Activated effector memory CD4-positive, alpha-beta T cell treated with anti-CD3 and anti-CD28 coated beads, Interleukin-2, amount 50 U/mL, for 16 hours (primary cell): ENCODE measurements around the gene SLC2A4.
"Not testable (repeated sequence)": the region's sequence is repeated elsewhere in the genome, so short reads cannot be mapped to it uniquely, and the experiment has no call there.

ENCODE experiments used
- DNase-seq: peaks from one replicate; pipeline ENCODE4 v3.0.0-alpha.2; 2020

The SLC2A4 gene

DNA sequence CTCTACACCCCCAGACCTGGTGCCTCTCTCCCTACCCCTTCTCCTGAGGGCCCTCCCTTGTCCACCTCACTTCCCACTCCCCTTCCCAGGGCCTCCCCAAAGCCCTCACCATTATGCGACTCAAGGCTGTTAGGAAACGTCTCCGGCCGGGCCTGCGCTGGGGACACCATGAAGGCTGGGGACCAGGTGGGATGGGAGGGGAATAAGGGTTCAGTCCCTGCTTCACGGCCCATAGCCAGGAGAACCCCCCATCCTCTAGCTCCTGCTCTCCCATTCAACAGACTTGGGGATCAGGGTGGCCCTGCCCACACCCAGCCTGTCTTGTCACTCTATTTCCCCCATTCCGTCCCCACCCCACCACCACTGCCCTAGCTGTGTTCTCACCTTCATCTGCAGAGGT lies 45.5 kb downstream of the SLC2A4 start:
- no peak for DNase-seq

DNA sequence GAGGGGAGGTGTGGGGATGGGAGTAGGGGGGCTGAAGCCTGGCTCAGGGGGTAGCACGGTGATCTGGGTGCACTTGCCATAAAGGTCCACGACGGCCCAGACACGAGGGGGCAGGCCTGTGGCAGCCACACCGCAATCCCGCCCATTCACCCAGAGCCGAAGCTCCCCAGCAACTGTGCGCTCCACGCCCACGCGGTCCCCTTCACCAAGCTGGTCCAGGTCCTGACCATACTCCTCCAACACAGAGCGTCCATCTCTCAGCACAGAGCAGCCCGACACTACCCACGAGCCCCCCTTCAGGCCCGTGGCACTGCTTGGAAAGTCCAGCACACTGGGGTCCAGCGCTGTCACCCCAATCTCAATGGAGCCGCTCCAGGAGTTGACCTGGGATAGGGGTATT lies 46.0 kb downstream of the SLC2A4 start:
- no peak for DNase-seq

GRCh38 chr17:7328009-7328408 lies 46.5 kb downstream of the SLC2A4 start:
- DNase-seq: no peak

DNA sequence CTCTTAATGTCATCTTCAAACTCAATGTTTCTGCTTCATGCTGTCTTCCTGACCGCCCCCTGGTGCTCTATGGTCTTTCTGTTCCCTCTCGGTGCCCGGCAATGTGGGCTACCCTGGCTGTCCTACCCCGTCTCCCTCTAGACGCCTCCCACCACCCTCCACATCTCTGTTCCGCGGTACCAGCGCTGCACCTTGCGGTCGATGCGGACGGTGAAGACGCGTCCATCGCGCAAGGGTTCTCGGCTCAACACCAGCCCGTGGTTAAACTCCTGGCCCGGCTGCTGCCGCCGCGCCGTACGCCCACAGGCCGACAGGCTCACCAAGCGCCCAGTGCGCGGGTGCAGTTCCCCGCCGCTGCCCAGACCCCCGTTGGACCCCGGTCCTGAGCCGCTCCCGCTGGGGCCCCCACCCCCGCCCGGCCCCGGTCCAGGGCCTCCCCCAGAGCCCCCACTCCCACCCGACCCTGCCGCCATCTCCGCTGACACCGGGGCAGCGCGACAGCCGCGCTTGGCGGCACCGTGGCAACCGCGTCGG lies 47.4 kb downstream of the SLC2A4 start, which contains the start of gene NEURL4:
NEURL4 (minus strand) TSS at position 496 of the 534 bp plus-strand sequence; CDS start at position 473, 23 bp downstream.
- DNase-seq: no peak

GRCh38 chr17:7329374-7329996 lies 48.0 kb downstream of the SLC2A4 start:
- DNase-seq: peak; percentile 98

DNA sequence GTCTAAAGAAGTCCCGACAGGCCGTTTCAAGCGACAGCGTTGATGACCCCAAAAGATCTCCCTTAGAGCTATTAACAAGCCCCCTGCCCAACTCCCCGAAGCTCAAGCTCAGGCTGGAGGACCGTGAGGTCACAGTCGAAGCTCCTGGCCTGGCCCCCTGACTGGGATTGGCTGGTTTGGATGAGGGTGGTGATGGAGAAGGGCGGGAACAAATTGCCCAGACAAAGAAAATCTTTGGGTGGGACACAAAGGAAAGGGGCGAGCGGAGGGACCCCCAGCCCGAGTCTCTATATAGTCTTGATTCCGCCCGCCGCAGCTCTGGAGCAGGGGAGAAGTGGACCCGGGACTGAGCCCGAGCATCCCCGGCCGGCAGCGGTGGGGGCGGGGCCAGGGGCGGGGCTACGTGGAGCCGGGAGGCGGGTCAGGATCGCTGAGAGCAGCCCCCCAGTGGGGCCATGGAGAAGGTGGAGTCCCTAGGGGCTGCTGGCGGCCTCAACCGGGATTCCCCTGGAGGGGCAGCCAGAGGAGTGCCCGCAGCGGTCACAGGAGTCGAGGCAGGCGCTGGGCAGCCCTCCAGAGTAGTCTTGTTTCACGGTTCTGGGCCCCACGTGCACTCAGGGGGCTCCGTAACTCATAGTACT lies 48.6 kb downstream of the SLC2A4 start:
- peak; percentile 91 for DNase-seq

DNA sequence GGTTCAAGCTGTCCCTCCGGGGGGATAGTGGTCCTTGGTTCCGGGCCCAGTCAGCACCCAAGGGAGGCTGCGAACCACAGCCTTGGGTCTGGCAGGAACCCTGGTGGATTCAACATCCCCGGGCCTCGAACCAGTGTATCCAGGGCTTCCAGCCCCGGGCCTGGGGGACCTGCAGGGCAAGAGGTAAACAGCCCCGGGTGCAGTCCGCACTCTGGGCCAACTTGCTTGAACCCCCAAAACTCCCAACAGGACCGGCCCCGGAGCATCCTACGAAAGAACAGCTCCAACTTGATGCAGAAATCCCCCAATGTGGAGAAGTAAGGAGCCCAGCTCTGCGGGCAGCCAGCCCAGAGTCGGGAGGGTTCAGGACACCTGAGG lies 49.1 kb downstream of the SLC2A4 start:
- no peak for DNase-seq

DNA sequence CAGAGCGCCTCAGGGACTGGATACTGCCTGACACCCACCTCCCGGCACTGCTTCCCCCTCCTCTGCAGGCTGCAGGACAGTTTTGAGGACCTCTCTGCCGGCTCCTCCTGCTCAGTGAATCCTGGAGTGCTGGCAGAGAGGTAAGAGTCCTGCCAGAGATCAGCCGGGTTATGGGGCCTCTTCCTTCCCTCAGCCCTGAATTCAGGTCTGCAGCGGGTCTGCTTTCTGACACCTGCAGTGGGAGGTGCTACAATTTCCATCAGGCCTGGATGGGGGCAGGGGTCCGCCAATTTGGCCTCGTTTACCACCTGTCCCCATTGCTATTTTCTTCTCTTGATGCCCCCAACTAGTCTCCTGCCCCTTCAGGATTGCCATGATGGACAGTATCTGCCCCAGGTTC lies 50.6 kb downstream of the SLC2A4 start:
- DNase-seq: no peak

GRCh38 chr17:7332600-7333069 lies 51.1 kb downstream of the SLC2A4 start:
- peak; percentile 78 for DNase-seq

DNA sequence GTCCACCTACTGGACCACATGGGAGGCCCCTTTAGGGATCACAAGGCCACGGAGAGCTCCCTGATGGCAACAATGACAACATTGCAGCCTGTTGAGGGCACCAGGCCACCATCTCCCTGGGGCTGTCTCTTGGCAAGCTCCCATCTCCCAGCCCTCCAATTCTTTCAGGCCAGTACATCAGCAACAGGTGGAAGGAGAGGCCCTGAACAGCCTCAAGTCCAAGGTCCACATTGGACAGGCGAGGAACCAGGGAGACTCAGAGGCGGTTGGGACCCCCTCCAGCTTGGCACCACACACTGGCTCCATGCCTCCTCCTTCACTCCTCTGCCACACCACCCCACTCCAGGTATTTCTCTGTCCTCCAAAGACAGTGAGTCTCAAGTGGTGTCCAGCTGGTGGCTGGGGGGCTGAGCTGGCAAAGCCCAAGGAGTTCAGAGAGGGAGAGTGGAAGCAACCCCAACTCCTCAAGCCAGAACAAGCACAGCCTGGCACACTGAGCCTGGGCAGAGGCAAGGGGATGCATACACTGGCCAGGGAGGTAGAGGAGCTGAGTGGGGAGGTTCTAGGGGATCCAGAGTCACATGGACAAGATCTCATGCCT lies 53.5 kb downstream of the SLC2A4 start:
- no peak for DNase-seq

GRCh38 chr17:7335765-7336164 lies 54.2 kb downstream of the SLC2A4 start:
- DNase-seq: not testable (repeated sequence)

- DNase-seq: peak; percentile 94
Observed at GRCh38 chr17:7336240-7337175, 55.0 kb downstream of the SLC2A4 start, which contains the start of gene ACAP1. ACAP1 (plus strand) TSS chr17:7336529; CDS start chr17:7336735, 206 bp downstream.

GRCh38 chr17:7337600-7337999 lies 56.1 kb downstream of the SLC2A4 start:
- DNase-seq: not testable (repeated sequence)
